ENCODE results near the gene CENPC.

- TF ChIP-seq CTCF (conservative IDR thresholded peaks at IDR 0.05; ENCODE audit: low read depth in 2 of 2) = no peak
- TF ChIP-seq POLR2AphosphoS5 (IDR thresholded peaks at IDR 0.05; ENCODE audit: low read depth) = no peak
- no peak for TF ChIP-seq ETS1 (IDR thresholded peaks at IDR 0.05)
- no peak for TF ChIP-seq EZH2phosphoT487 (IDR thresholded peaks at IDR 0.05; ENCODE audit: unreplicated experiment)
- TF ChIP-seq EZH2 (IDR thresholded peaks at IDR 0.05; ENCODE audit: low read depth, unreplicated experiment) = no peak
- no peak for TF ChIP-seq REST (IDR thresholded peaks at IDR 0.05; ENCODE audit: unreplicated experiment)
These were observed 22.2 kb downstream of the CENPC start for GRCh38 chr4:67522851-67523671.
